ENCODE data around the gene COL19A1.

COL19A1 gene

DNA sequence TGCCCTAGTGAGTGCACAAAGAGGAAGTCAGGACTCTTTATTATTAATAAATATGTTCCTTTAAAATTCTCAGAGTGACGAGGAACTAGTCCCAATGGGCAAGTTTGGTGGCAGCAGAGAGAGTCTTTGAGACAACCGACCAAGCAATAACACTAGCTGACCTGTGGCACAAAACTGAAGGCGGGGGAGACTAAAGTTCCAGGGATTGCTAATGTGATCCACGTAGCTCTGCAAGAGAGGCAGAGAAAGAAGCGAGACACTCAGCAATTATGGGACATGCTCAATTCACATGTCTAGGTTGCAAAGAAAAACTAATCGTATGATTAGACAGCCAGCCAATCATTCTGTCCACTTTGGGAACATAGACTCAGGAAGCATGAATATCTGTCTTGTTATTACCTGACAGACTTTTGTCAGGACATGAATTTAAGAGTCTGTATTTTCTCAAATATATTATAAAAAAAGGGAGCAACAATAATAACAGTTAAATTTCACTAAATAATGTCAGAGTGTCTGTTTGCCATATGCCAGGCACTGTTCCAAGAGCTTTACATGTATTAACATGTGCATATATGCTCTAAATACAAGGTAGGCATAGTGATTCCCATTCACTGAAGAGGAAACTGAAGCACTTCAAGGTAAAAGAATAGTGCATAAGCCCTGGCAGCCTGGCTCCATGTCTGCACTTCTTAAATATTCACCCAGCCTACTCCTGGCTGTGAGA lies 355.5 kb downstream of the COL19A1 start:
- DNase-seq (ENCODE audit: low read depth in 3 of 3) = no peak

DNA sequence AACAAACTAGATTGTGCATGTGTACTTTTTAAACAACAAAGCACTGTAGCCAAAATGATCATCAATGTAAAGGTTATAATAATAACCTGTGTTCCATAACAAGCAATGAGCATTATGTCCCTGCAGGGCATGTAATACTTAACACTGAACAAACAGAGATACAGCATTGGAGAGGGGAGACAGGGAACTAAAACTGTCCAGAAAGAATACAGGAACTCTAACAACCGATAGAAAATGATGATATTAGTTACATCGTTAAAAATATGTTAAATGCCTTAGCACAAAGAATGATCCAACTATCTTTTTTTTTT lies 356.0 kb downstream of the COL19A1 start:
- no peak for DNase-seq (ENCODE audit: low read depth in 3 of 3)

DNA sequence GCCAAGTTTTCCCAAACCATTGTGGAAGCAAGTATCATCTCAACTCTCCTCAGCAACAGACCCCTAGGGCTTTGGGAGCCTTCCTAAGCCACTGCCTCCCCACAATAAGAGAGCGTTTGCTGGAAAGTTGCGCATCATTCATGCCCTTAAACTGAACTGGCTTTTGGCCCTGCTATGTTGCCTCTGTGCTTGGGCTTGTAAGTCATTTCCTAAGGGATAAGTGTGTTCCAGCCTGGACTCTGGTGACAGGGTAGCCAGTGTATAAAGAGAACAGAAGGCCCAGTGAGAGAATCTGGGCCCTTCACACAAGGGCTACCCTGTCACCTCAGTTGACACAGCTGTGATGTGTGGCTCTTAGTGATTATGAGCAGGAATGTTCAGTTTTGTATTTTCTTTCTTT lies 358.7 kb downstream of the COL19A1 start:
- DNase-seq (ENCODE audit: low read depth in 3 of 3) = no peak

DNA sequence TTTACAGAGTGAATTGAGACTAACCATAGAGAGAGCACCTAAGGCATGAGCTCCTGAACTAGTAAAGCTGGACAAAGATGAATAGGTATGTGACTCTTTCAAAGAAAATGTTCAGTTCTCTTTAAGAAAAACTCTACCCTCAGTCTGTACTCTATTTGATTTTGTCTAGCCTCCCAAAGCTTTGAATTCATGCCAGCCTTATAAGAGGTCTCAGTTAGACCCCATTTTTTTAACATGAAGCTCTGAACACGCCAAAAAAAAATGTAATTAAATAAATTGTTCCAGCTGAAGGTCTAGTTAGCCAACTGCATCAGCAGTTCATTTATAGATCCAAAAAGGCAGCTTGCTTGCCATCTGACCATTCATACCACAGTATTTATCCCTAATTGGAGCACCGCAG lies 365.0 kb downstream of the COL19A1 start:
- DNase-seq (ENCODE audit: low read depth in 3 of 3) = no peak

DNA sequence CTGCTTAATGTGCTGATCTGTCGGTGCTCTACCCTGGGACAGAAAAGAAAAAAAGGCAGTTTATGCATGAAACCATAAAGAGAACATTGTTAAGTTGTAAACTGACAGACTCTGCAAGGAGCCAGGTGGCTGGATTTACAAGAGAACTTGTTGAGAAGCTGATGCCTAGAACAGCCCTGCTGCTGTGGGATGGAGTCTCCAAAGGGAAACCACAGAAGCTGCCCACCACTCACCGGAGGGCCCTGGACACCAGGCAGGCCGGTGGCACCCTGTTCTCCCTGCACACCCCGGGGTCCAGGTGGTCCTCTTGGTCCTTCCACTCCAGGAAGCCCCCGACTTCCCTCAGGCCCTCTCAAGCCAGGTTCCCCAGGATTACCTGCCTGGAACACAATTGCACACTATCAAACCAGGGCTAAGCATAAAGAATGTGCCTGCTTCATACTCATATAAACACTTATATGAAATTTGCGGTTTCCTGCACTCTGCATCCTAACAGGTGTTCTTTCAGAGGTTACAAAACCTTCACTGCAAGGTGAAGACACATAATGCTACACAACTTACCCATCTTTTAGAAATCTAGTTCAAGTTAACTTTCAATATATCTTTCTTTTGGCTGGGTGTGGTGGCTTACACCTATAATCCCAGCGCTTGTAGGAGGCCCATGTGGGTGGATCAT lies 368.3 kb downstream of the COL19A1 start:
- DNase-seq (ENCODE audit: low read depth in 3 of 3) = no peak

DNA sequence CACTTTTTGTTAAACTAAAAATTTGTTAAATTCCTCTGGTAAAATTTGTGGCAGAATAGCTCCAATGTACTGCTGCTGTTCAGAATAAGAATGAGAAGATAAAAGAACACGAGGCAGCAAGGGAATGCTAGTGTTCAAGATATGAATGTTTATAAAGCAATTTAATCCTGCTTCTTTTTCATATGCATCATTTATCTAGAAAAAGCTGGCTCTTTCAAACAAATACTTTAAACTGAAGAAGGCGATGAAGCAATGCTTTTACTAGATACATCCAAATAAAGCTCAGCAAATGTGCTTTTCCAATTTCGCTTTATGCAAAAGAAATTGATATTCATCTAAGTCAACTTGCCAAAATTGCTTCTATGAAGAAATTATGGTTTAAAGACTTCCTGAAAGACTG lies 370.0 kb downstream of the COL19A1 start:
- no peak for DNase-seq (ENCODE audit: low read depth in 3 of 3)

DNA sequence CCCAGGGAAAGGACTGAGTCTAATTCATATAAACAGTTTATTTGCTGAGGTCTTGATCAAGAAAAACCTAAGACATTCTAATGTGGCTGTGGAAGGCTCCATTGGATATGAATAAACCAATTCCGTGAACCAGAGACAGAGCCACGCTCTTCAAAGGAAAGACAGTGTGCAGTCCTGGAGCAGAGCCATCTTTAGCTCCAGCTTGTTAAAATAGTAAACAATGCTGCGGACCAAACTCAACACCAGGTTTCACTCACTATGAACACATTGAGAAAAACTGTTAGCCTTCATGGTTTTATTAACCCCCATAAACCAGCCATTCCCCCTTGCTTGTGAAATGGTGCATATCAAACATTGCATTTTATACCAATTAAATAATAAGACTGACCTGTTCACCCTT lies 374.7 kb downstream of the COL19A1 start:
- no peak for DNase-seq (ENCODE audit: low read depth in 3 of 3)

DNA sequence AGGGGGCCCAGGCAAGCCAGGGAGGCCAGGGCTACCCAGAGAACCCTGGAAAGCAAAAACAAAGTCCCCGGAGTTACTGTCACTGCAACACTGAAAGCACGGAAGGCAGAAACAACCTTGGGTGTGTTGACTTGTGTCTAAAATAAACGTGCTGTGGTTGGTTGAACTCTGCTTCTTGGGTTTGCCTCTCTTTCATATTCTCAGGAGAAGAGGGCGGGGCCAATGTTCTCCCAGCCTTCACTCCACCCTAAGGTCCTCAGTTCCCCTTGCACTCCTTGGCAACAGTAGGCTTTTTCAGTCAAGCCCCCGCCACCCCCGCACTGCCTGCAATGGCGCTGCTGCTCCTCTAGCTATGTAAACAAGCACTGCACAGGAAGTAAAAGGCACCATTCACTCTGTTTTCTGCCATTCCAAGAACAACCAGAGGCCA lies 375.6 kb downstream of the COL19A1 start:
- no peak for DNase-seq (ENCODE audit: low read depth in 3 of 3)

DNA sequence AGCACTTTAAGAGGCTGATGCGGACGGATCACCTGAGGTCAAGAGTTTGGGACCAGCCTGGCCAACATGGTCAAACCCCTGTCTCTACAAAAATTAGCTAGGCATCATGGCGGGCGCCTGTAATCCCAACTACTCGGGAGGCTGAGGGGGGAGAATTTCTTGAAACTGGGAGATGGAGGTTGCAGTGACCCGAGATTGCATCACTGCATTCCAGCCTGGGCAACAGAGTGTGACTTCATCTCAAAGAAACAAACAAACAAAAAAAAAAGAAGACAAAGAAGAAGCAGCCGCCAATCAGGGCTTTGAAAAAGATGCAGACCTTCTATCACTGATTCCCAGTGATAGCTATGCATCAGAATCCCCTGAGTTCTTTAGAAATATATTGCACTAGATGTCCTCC lies 379.8 kb downstream of the COL19A1 start:
- no peak for DNase-seq (ENCODE audit: low read depth in 3 of 3)

DNA sequence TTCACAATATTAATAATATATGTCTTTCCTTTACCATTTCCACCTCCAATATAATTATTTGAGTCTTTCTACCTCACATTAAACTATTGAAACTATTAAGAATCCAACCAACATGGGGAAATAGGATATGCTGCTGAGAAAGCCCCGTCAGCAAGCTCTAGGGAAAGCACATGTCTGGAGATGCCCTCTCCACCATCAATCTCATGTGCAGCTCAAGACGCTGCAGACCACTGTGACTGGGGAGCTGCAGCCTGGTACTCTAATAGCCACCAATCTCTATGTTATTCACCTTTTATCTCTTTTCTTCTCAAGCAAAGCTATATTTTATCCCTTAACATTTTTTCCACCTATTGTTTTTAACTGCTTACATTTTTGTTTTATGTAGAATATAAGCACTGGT lies 386.2 kb downstream of the COL19A1 start:
- DNase-seq (ENCODE audit: low read depth in 3 of 3) = no peak

DNA sequence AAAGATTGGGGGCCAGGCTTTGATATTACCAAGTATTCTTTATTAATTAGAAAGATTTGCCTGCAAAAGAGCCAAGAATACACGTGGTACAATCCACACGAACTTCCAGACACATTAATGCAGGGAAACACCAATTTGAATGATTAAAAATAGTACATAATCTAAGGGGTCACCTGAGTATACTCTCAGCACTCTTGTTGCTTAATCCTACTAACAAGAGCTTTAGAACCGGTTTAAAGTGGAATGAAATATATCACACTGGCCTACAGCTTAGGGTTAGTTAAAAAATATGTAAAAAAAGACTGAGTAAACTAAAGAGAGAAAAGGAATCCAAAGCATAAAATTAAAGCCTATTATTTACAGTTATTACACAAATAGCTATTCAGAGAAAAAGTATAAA lies 387.6 kb downstream of the COL19A1 start:
- no peak for DNase-seq (ENCODE audit: low read depth in 3 of 3)

DNA sequence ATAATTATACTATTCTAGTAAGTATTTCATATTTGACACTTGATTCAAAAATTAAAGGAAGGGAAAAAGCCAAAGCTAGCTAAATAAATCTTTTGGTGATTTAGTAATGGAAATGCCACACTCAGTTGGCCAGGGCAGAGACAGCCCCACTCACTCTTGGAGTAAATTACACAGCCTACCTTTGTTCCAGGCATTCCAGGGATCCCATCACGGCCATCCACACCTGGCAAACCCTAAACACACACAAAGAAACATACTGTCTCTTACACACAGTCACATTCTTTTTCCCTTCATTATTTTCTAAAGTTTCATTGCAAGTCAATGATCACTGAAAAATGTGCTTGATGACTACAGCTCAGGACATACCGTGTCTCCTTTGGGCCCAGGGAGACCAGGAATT lies 388.4 kb downstream of the COL19A1 start:
- DNase-seq (ENCODE audit: low read depth in 3 of 3) = no peak

DNA sequence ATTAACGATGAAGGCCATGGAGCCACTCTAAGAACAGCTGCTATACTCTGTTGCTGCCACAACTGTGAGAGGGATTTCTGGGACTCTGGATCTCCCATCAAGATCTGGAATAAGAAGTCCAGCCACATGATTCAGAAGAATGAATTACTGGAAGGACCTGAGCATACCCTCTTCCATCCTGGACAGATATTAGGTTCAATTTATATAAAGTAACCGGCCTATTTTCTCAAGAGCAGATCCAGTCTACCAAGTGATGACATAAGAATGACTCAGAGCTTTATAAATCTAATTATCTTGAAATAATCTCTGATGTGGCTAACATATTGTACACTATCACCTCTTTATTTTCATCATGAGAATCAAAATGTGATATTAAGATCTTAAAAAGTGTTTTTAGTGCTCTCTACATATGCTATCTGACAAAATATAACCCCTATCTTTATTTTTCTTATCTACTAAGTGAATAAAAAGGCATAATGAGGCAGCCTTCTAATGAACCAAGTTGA lies 391.5 kb downstream of the COL19A1 start:
- DNase-seq (ENCODE audit: low read depth in 3 of 3) = no peak

DNA sequence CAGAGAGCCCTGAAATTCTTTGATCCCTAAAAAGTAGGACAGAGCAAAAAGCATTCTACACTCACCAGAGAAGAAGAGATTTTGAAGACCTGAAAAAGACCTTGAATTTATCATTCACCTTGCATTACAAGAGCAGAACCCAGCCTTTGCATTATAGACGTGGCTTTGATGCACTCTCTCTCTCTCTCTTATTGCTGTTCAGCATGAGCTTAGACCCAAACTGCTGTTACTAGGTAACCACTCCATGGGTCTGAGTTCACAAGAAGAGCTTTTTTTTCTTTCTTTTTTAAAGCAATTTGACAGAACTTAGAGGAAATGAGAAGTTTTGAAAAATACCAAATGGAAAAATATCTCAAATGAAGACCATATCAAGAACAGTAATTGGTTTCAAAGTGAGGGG lies 392.1 kb downstream of the COL19A1 start:
- DNase-seq (ENCODE audit: low read depth in 3 of 3) = no peak

All from stimulated activated CD4-positive, alpha-beta T cell treated with anti-CD3 and anti-CD28 coated beads, TNF-alpha, amount 100 ng/mL, for 4 hours (primary cell).